Calu3 (cell line): Measurements from ENCODE around the gene METRN. TPM values are rescaled to one million over a fixed set of nuclear protein-coding genes. Genes with fewer than 3 reads are reported as not detected.

ENCODE experiments used
- BruUV-seq: library from RNA; stranded (reverse); fragments of 400-500 nt; replicated peaks from 2 replicates; lab custom pipeline; 2021; lab: Mats Ljungman, UMichigan
- CTCF ChIA-PET: fragments of 300-600 bp; sonication (Branson Sonifier 250); formaldehyde crosslinking; loops from one replicate; lab custom pipeline; 2022; ENCODE audit warnings: antibody characterized with exemption; lab: Charles Lee
- DNase-seq: peaks from one replicate; pipeline ENCODE4 v3.0.0; 2022
- H3K27ac Mint-ChIP-seq: one replicate; pipeline ENCODE4 v1.8.0; 2022; ENCODE audit warnings: mixed read lengths; ENCODE audit not compliant: unreplicated experiment
- H3K27me3 Mint-ChIP-seq: one replicate; pipeline ENCODE4 v1.8.0; 2022; ENCODE audit warnings: mixed read lengths; ENCODE audit not compliant: unreplicated experiment
- H3K36me3 Mint-ChIP-seq: one replicate; pipeline ENCODE4 v1.8.0; 2022; ENCODE audit warnings: mild to moderate bottlenecking, moderate library complexity, mixed read lengths; ENCODE audit not compliant: insufficient read depth, unreplicated experiment
- H3K4me1 Mint-ChIP-seq: one replicate; pipeline ENCODE4 v1.8.0; 2022; ENCODE audit warnings: mild to moderate bottlenecking, low read depth, mixed read lengths; ENCODE audit not compliant: unreplicated experiment
- H3K4me3 Mint-ChIP-seq: one replicate; pipeline ENCODE4 v1.8.0; 2022; ENCODE audit warnings: mild to moderate bottlenecking, low read depth, moderate library complexity, mixed read lengths; ENCODE audit not compliant: unreplicated experiment
- H3K9me3 Mint-ChIP-seq: one replicate; pipeline ENCODE4 v1.8.0; 2022; ENCODE audit warnings: low read depth, mixed read lengths; ENCODE audit not compliant: unreplicated experiment
- CTCF ChIP-seq: fragments of 200-600 bp; IDR thresholded peaks from one replicate; pipeline ENCODE4 v1.8.0; 2022; ENCODE audit warnings: antibody characterized with exemption; ENCODE audit not compliant: unreplicated experiment
- intact Hi-C: fragments of 100-400 bp; cut with micrococcal nuclease; formaldehyde crosslinking; loops from one replicate; pipeline ENCODE4 v1.10.0; 2022; ENCODE audit not compliant: unreplicated experiment
- total RNA-seq: library from RNA; stranded (reverse); gene quantifications from 2 replicates; pipeline ENCODE4 v1.2.3, GENCODE V29; 2022

The METRN gene
- total RNA-seq, 1 experiment from 2014 or later = 51.7 TPM

- no peak for DNase-seq
- H3K4me3 Mint-ChIP-seq = peak overlapping the region; percentile 78
- TF ChIP-seq CTCF = no peak
- H3K27ac Mint-ChIP-seq = no peak overlapping the region
- no TSS peak for BruUV-seq
- CTCF ChIA-PET = interaction anchor here (0.6 kb wide), 1 partner anchor 154 kb away, joined by 3 read pairs; no protein-coding TSS in a partner anchor
- H3K4me1 Mint-ChIP-seq = peaks cover 15% of the 10 kb centered on the region
- H3K36me3 Mint-ChIP-seq = peaks cover 54% of the 10 kb centered on the region
- intact Hi-C loops = loop anchor here (5.0 kb wide), 1 partner anchor 73 kb away; the partner anchor contains the start of genes CHTF18 and RPUSD1
- no peaks in the 10 kb centered on the region for H3K9me3 Mint-ChIP-seq
- H3K27me3 Mint-ChIP-seq = peaks cover 27% of the 10 kb centered on the region
Measured at GRCh38 chr16:714079-714478, 839 bp upstream of the METRN start.

- H3K27me3 Mint-ChIP-seq = peaks cover 11% of the 10 kb centered on the region
- peak; percentile 63 for DNase-seq
- H3K27ac Mint-ChIP-seq = peak overlapping the region; percentile 83
- H3K36me3 Mint-ChIP-seq = peaks cover 70% of the 10 kb centered on the region
- H3K4me1 Mint-ChIP-seq = peaks cover 27% of the 10 kb centered on the region
- intact Hi-C loops = no loop called here
- no TSS peak for BruUV-seq
- CTCF ChIA-PET = interaction anchor here (0.7 to 1.3 kb wide), 5 partner anchors 10 to 69 kb away, joined by 3 to 10 read pairs (median 4); partner anchors contain the start of genes CCDC78, CIAO3 and HAGHL
- H3K4me3 Mint-ChIP-seq = peak overlapping the region; percentile 78
- TF ChIP-seq CTCF = no peak
- H3K9me3 Mint-ChIP-seq = no peaks in the 10 kb centered on the region
Measured at GRCh38 chr16:715477-716199, 720 bp downstream of the METRN start.

- CTCF ChIA-PET = interaction anchor here (0.7 to 1.3 kb wide), 5 partner anchors 10 to 69 kb away, joined by 3 to 10 read pairs (median 4); partner anchors contain the start of genes CCDC78, CIAO3 and HAGHL
- peak overlapping the region; percentile 83 for H3K27ac Mint-ChIP-seq
- BruUV-seq = no TSS peak
- no peak for TF ChIP-seq CTCF
- DNase-seq = peak; percentile 77
- H3K4me3 Mint-ChIP-seq = peak overlapping the region; percentile 78
- peaks cover 75% of the 10 kb centered on the region for H3K36me3 Mint-ChIP-seq
- peaks cover 6% of the 10 kb centered on the region for H3K27me3 Mint-ChIP-seq
- H3K9me3 Mint-ChIP-seq = no peaks in the 10 kb centered on the region
- intact Hi-C loops = no loop called here
- H3K4me1 Mint-ChIP-seq = peaks cover 27% of the 10 kb centered on the region
Measured at GRCh38 chr16:716200-716568, 1.3 kb downstream of the METRN start.

- H3K4me1 Mint-ChIP-seq = peaks cover 27% of the 10 kb centered on the region
- H3K27ac Mint-ChIP-seq = peak overlapping the region; percentile 83
- TF ChIP-seq CTCF = no peak
- intact Hi-C loops = no loop called here
- H3K4me3 Mint-ChIP-seq = peak overlapping the region; percentile 78
- BruUV-seq = no TSS peak
- no peaks in the 10 kb centered on the region for H3K9me3 Mint-ChIP-seq
- DNase-seq = no peak
- H3K27me3 Mint-ChIP-seq = no peaks in the 10 kb centered on the region
- CTCF ChIA-PET = interaction anchor here (0.9 to 1.3 kb wide), 2 partner anchors 9 to 24 kb away, joined by 5 to 10 read pairs; partner anchors contain the start of genes CCDC78, CIAO3 and HAGHL
- H3K36me3 Mint-ChIP-seq = peaks cover 82% of the 10 kb centered on the region
Measured at GRCh38 chr16:716768-717325, 1.9 kb downstream of the METRN start.
